WTC11 (cell line): Measurements from ENCODE around the gene UAP1.

Experiments used
- CTCF ChIP-seq: fragments of 200-600 bp; IDR thresholded peaks from 2 replicates; pipeline ENCODE4 v1.8.0; 2022; ENCODE audit warnings: antibody characterized with exemption
- FOXP1 ChIP-seq: sonication (generic); formaldehyde crosslinking; IDR thresholded peaks from 2 replicates; pipeline ENCODE4 v1.8.0; 2022; ENCODE audit warnings: missing genetic modification reagents, mild to moderate bottlenecking, moderate library complexity, borderline replicate concordance
- NR2C2 ChIP-seq: sonication (generic); formaldehyde crosslinking; IDR thresholded peaks from 2 replicates; pipeline ENCODE4 v1.8.0; 2022; ENCODE audit warnings: mild to moderate bottlenecking, missing genetic modification reagents
- SP1 ChIP-seq: sonication (generic); formaldehyde crosslinking; conservative IDR thresholded peaks from 2 replicates; pipeline ENCODE4 v1.8.1; 2022; ENCODE audit warnings: missing genetic modification reagents
- TCF7 ChIP-seq: sonication (generic); formaldehyde crosslinking; IDR thresholded peaks from 2 replicates; pipeline ENCODE4 v1.8.0; 2022; ENCODE audit warnings: mild to moderate bottlenecking, low read depth, missing genetic modification reagents, moderate library complexity
- TEAD4 ChIP-seq: sonication (generic); formaldehyde crosslinking; IDR thresholded peaks from 2 replicates; pipeline ENCODE4 v1.8.0; 2022; ENCODE audit warnings: mild to moderate bottlenecking, missing genetic modification reagents
- USF1 ChIP-seq: sonication (generic); formaldehyde crosslinking; IDR thresholded peaks from 2 replicates; pipeline ENCODE4 v1.8.0; 2022; ENCODE audit warnings: mild to moderate bottlenecking, missing genetic modification reagents
- USF2 ChIP-seq: sonication (generic); formaldehyde crosslinking; IDR thresholded peaks from 2 replicates; pipeline ENCODE4 v1.8.1; 2023; ENCODE audit warnings: mild to moderate bottlenecking, missing genetic modification reagents, moderate library complexity

- no peak for TF ChIP-seq CTCF
- TF ChIP-seq SP1 (CRISPR knock-in tag) = no peak
- no peak for TF ChIP-seq FOXP1 (CRISPR knock-in tag)
- TF ChIP-seq USF1 = no peak
- TF ChIP-seq NR2C2 (CRISPR knock-in tag) = no peak
- no peak for TF ChIP-seq TEAD4
- no peak for TF ChIP-seq TCF7 (CRISPR knock-in tag)
- no peak for TF ChIP-seq USF2 (CRISPR knock-in tag)
Measured at GRCh38 chr1:162612606-162613400, 51.3 kb downstream of the UAP1 start.
